Activated T-cell treated with anti-CD3 and anti-CD28 coated beads, Interleukin-2, amount 50 U/mL, for 1 hour (primary cell): ENCODE data around the gene RASSF4.
A peak's percentile ranks its signal among the peaks of the same experiment; 100 is the strongest.

ENCODE experiments used
- DNase-seq: peaks from one replicate; pipeline ENCODE4 v3.0.0-alpha.2; 2020

The RASSF4 gene

GRCh38 chr10:44965104-44965503, 5.5 kb downstream of the RASSF4 start:
- no peak for DNase-seq

- DNase-seq, result no peak
These were observed 6.1 kb downstream of the RASSF4 start for GRCh38 chr10:44965651-44966097.

- DNase-seq, result no peak
These were observed 6.7 kb downstream of the RASSF4 start for GRCh38 chr10:44966129-44966815.

- no peak for DNase-seq
These were observed 7.4 kb downstream of the RASSF4 start for GRCh38 chr10:44966816-44967509.

GRCh38 chr10:44967616-44968015, 8.0 kb downstream of the RASSF4 start:
- no peak for DNase-seq

GRCh38 chr10:44968091-44968490, 8.5 kb downstream of the RASSF4 start:
- no peak for DNase-seq

- no peak for DNase-seq
These were observed 9.1 kb downstream of the RASSF4 start for GRCh38 chr10:44968500-44969400.

GRCh38 chr10:44969854-44970253, 10.3 kb downstream of the RASSF4 start:
- DNase-seq, result no peak

- DNase-seq, result no peak
These were observed 11.3 kb downstream of the RASSF4 start for GRCh38 chr10:44970812-44971395.

GRCh38 chr10:44971434-44971833, 11.8 kb downstream of the RASSF4 start:
- DNase-seq, result no peak

GRCh38 chr10:44971935-44972757, 12.5 kb downstream of the RASSF4 start:
- DNase-seq, result no peak

GRCh38 chr10:44972874-44973306, 13.3 kb downstream of the RASSF4 start:
- no peak for DNase-seq

GRCh38 chr10:44973323-44974081, 13.9 kb downstream of the RASSF4 start:
- no peak for DNase-seq

- DNase-seq, result no peak
These were observed 14.6 kb downstream of the RASSF4 start for GRCh38 chr10:44974082-44974627.

- peak; percentile 78 for DNase-seq
These were observed 15.2 kb downstream of the RASSF4 start for GRCh38 chr10:44974628-44975430.

GRCh38 chr10:44975431-44976331, 16.1 kb downstream of the RASSF4 start:
- no peak for DNase-seq

- no peak for DNase-seq
These were observed 17.0 kb downstream of the RASSF4 start for GRCh38 chr10:44976352-44977198.
